HG03439 (cell line): ENCODE measurements around the gene SCN1B.
"Not testable (repeated sequence)": the region's sequence is repeated elsewhere in the genome, so short reads cannot be mapped to it uniquely, and the experiment has no call there.

ENCODE experiments used
- ATAC-seq: cut with Tn5 transposase; IDR thresholded peaks from one replicate; pipeline ENCODE4 v1.9.1; 2021; ENCODE audit warnings: mild to moderate bottlenecking, moderate library complexity; ENCODE audit not compliant: unreplicated experiment

The SCN1B gene

DNA sequence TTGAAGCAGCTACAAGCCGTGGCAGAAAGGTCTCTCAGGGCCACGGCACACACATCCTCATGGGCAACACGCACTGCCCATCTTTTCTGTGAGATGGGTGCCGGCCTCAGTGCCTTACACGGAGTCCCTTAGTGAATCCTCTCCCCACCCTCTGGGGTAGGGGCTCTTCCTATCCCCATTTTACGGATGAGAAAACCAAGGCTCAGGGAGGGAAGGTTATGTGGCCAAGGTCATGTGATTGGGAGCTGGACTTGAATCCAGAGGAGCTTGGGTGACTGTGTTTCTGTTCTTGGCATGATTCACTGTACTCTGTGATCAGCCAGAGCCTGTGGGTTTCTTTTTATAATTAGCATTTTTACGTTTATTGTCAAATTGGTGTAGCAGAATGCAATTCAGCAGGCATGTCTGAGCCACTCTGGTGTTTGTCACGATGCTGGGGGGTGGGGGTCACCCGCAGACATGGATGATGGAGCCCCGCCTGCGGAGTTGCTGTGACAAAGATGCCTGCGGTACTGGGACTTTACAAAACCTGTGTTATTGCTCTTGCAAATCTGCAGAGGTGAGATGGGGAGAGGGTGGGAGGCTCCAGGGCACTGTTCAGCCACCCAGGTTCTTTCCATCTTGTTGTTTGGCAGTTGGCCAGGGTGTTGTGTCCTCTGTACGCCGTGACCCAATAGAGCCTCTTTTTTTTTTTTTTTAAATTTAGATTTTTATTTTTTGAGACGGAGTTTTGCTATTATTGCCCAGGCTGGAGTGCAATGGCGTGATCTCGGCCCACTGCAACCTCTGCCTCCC lies 4.5 kb downstream of the SCN1B start:
- ATAC-seq = no peak

GRCh38 chr19:35037716-35038622 lies 7.7 kb downstream of the SCN1B start:
- no peak for ATAC-seq

DNA sequence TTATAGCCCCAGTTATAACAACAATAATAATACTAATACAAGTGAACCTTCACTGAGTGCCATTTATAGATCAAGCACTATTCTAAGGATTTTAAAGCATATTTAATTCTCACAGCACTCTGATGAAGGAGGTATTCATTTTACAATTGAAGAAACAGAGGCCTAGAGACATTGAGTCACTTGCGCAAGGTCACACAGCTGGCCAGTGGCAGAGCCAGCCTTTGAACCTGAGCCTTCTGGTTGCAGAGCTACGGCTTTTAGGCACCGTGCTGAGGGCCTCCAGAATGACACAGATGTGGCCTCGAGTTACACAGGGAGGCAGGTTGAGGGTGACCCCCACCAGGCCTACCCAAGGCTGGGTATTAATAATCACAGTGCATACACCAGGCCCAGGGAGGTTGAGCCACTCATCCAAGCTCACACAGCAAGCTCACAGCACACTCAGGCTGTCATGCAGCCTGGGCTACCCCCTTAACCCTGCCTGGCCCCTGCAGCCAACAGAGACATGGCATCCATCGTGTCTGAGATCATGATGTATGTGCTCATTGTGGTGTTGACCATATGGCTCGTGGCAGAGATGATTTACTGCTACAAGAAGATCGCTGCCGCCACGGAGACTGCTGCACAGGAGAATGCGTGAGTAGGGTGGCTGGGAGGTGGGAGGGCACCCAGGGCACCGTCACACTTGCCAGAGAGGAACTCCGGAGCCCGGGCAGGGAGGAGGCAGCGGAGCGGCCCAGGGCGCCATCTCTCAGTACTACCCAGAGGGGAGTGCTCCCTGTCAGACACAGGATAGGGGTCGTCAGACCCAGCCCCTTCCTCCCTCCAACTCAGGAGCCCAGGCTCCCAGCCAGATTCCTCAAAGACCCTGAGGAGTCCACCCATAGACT lies 8.6 kb downstream of the SCN1B start:
- no peak for ATAC-seq

DNA sequence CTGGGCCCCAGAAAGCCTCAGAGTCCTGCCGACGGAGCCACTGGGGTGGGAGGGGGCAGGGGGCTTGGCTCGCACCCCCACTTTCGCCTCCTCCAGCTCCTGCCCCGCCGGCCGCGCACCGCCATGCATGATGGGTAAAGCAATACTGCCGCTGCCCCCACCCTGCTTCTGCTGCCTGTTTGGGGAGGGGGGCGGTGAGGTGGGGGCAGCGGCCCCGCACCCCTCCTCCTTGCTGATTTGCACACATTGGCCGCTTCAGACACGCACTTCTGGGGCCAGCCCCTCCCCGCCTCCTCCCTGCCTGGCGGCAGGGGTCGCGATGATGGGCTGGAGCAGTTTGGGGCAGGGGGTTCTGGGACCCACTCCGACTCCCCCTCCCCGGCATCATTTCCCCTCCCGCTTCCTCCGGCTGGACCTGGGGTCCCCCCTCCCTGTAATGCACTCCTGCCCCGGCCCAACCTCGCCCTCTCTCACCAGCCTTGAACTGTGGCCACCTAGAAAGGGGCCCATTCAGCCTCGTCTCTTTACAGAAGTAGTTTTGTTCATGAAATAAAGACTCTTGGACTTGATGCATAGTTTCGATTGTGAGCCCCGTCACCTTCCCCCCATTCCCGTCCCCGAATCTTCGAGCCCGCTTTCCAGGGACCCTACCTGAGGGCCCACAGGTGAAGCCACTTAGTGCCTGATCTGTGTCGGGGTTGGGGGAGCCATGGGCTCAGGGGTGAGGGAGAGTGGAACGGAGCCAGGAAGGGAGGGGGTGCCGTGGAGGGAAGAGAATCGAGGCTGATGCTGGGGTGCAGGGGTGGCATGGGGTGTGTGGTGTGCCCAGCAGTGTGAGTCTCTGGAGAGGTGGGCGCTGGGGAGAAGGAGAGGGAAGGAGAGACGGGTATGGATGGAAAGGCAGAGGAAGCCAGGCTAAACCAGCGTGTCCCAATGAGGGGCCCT lies 9.9 kb downstream of the SCN1B start:
- ATAC-seq = no peak

DNA sequence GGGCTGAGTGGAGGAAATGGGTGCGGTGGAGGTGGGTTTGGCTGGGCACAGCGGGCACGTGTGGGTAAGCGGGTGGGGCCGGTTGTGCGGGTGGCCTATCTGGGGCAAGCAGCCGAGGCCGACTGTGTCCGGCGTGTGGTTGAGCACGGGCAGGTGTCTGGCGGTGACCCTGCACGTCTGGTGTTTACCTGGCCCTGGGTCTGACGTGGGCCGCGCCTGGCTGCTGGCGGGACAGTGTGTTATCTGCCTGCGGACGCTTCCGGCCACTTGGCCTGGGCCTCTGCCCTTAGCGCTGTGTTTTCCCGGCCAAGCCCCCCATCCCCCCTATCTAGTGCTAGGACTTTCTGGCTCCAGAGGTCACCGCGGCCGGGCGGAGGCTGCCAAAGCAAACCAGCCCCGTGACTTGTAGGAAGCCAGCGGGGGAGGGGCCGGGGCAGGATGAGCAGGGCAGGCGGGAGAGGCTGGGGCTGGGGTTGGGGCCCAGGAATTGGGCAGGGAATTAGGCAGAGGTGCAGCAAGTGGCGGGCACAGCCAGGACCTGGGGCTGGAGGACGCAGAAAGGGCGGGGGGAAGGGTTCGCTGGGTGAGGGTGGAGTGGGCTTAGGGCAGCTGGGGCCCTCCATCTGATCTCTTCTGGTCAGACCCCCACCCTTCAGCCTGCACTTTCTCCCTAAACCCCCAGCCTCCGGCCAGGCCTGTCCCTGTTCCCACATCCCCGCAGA lies 10.7 kb downstream of the SCN1B start:
- no peak for ATAC-seq

DNA sequence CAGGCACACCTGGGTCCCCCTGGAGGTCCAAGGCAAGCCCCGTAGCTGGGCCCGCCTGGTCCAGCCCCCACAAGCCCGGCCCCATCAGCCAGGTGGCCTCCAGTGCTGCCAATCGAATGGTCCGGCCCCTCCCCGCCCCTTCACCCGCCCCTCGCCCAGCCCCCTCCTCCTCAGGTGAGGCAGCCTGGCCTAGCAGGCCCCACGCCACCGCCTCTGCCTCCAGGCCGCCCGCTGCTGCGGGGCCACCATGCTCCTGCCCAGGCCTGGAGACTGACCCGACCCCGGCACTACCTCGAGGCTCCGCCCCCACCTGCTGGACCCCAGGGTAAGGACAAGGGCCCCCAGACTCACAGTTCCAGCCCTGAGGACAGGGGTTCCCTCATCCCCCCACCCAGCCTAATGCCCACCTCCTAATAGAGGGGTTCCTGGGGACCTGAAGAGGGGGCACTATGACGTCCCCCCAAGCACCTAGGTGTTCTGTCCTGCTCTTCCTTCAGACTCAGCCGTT lies 11.3 kb downstream of the SCN1B start, which contains the start of gene HPN:
Gene HPN, plus strand, starts transcription at position 174 of the 508 bp plus-strand sequence. CDS start 786 bp downstream, outside the sequence.
- no peak for ATAC-seq

GRCh38 chr19:35042056-35042730 lies 11.9 kb downstream of the SCN1B start:
- no peak for ATAC-seq

GRCh38 chr19:35042954-35043604 lies 12.8 kb downstream of the SCN1B start:
- no peak for ATAC-seq

GRCh38 chr19:35043906-35044305 lies 13.6 kb downstream of the SCN1B start:
- no peak for ATAC-seq

DNA sequence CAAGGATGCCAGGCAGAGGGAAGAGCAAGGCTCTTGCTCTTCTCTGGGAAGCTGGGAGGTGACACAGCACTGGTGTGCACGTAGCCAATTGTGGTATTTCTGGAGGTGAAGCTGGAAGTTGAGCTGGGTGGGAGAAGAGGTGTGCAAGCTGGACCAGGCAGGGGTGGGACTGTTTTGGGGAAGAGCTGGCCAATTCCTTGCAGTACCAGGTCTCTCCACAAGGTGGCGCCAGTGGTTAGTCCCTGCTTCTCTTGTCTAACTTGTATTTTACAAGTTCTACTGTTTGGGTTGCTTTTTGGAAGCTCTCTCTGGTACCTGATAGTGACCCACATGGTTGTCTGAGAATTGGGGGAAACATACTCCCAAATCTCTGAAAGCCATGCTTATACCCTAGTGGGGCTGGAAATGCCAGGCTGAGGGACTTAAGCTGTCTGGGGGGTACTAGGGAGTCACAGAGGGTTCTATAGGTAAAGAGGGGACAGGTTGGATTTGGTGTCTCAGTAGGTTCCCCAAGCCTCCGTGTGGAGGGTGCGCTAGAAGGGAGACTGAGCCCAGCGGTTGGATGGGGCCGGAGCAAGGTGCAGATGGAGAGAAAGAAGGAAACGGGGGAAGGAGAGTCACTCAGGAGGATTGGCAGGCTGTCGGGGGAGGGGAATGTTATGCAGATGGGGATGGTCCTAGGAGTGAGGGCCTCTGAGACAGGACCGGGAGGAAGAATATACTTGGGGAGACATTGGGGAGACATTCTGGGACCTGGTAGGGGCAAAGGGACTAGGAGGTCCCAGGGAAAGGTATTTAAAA lies 14.2 kb downstream of the SCN1B start:
- ATAC-seq = no peak

DNA sequence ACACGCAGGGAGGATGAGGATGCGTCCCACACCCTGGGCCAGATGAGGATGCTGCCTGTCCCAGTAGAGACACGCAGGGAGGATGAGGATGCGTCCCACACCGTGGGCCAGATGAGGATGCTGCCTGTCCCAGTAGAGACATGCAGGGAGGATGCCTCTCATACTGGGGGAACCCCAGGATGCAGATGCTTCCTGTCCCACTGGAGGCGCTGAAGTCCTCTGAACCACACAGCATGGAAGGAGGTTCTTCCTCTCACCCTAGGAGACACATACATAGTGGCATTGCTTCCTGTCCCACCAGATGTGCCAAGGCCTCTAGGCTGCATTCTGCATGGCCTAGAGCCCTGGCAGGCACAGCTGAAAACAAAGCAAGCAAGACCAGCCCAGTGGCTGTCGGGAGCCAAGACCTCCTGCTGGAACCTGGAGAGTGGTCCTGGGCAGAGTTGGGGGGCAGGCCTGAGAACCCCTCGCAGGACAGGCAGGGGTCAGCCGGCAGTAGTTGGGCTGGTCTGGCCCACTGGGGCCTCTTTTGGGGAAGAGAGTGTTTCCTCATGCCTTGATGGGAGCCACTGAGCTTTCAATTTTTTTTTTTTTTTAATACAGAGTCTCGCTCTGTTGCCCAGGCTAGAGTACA lies 15.5 kb downstream of the SCN1B start:
- no peak for ATAC-seq

GRCh38 chr19:35046461-35046860 lies 16.2 kb downstream of the SCN1B start:
- no peak for ATAC-seq

- ATAC-seq = no peak
These were observed 18.7 kb downstream of the SCN1B start for GRCh38 chr19:35048911-35049411.

GRCh38 chr19:35049456-35049855 lies 19.2 kb downstream of the SCN1B start:
- no peak for ATAC-seq

DNA sequence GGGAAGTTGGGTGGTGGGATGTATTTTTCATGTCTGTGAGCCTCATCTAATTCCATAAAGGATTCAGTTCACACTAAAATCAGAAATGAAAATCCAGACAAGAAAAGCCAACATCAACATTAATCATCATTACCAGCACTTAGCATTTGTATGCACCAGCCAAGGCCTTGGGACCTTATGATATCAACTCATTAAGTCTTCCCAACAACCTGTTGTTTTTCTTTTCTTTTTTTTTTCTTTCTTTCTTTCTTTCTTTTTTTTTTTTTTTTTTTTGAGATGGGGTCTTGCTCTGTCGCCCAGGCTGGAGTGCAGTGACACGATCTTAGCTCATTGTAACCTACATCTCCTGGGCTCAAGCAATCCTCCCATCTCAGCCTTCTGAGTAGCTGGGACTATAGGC lies 20.4 kb downstream of the SCN1B start:
- ATAC-seq = not testable (repeated sequence)

- not testable (repeated sequence) for ATAC-seq
These were observed 21.0 kb downstream of the SCN1B start for GRCh38 chr19:35051268-35051667.
